Gastroesophageal sphincter (tissue), 3 donors: ENCODE results near the gene KDM4C.

Source experiments
- POLR2A ChIP-seq, 2 donors: fragments of 450-650 bp; IDR thresholded peaks; one replicate each; pipeline ENCODE4 v1.6.1; 2017; ENCODE audit warnings: antibody characterized with exemption in 2 of 2, mild to moderate bottlenecking in 2 of 2, moderate library complexity in 1 of 2
- POLR2AphosphoS5 ChIP-seq: sonication (generic); formaldehyde crosslinking; IDR thresholded peaks from one replicate; pipeline ENCODE4 v1.6.1; 2017; ENCODE audit warnings: antibody characterized with exemption
- TF ChIP-seq, protein P1 (sequence below), 4 experiments: fragments of 200-600 bp in 2 of 4; fragments of 450-650 bp in 2 of 4; sonication (generic) in 1 of 4; IDR thresholded peaks; one replicate each; pipeline ENCODE4 v1.5.1; 2017 to 2019; ENCODE audit warnings: antibody characterized with exemption in 4 of 4, mild to moderate bottlenecking in 2 of 4, moderate library complexity in 2 of 4

DNA sequence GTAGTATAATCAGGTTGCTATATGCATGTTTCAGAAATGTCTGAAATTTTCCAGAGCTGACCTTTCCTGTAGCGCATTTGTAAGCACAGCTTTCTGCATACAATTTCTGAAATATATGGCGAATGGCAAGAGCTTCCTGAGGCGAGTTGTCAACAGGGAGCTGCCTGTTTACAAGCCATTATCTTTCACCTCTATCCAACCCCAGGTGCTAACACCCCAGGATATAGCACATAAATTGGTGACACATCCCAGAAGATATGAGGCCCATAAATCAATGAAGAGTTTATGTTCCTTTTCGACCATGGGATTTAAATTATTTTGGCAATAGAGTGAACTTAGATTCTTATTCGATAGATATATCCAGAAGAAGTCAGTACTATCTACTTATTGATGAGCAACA lies 379.8 kb downstream of the KDM4C start:
- TF ChIP-seq, protein P1, sequence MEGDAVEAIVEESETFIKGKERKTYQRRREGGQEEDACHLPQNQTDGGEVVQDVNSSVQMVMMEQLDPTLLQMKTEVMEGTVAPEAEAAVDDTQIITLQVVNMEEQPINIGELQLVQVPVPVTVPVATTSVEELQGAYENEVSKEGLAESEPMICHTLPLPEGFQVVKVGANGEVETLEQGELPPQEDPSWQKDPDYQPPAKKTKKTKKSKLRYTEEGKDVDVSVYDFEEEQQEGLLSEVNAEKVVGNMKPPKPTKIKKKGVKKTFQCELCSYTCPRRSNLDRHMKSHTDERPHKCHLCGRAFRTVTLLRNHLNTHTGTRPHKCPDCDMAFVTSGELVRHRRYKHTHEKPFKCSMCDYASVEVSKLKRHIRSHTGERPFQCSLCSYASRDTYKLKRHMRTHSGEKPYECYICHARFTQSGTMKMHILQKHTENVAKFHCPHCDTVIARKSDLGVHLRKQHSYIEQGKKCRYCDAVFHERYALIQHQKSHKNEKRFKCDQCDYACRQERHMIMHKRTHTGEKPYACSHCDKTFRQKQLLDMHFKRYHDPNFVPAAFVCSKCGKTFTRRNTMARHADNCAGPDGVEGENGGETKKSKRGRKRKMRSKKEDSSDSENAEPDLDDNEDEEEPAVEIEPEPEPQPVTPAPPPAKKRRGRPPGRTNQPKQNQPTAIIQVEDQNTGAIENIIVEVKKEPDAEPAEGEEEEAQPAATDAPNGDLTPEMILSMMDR (IDR thresholded peaks at IDR 0.05): no peak
- TF ChIP-seq POLR2AphosphoS5 (no peak), POLR2A (IDR thresholded peaks at IDR 0.05) (no peak)
